GM13977 (cell line): Measurements from ENCODE around the gene NYAP1.
"Not testable (repeated sequence)": the region's sequence is repeated elsewhere in the genome, so short reads cannot be mapped to it uniquely, and the experiment has no call there.

ENCODE experiments used
- DNase-seq: peaks from one replicate; pipeline ENCODE4 v3.0.0; 2012; ENCODE audit warnings: low spot score
- in situ Hi-C: fragments of 300-500 bp; cut with MboI; formaldehyde crosslinking; loops from one replicate; pipeline ENCODE4 v1.12.0; 2022; ENCODE audit warnings: low sequenced_read_pairs, low pct_unique_long_range_greater_than_20kb, mixed read lengths, inconsistent platforms; ENCODE audit not compliant: unreplicated experiment
- TF ChIP-seq, protein P1 (sequence below): IDR thresholded peaks from 2 replicates; pipeline ENCODE4 v1.5.1; 2012; ENCODE audit warnings: mild to moderate bottlenecking, control low read depth; ENCODE audit not compliant: insufficient read depth; ENCODE audit errors: extremely low read depth, missing control alignments

Gene NYAP1

DNA sequence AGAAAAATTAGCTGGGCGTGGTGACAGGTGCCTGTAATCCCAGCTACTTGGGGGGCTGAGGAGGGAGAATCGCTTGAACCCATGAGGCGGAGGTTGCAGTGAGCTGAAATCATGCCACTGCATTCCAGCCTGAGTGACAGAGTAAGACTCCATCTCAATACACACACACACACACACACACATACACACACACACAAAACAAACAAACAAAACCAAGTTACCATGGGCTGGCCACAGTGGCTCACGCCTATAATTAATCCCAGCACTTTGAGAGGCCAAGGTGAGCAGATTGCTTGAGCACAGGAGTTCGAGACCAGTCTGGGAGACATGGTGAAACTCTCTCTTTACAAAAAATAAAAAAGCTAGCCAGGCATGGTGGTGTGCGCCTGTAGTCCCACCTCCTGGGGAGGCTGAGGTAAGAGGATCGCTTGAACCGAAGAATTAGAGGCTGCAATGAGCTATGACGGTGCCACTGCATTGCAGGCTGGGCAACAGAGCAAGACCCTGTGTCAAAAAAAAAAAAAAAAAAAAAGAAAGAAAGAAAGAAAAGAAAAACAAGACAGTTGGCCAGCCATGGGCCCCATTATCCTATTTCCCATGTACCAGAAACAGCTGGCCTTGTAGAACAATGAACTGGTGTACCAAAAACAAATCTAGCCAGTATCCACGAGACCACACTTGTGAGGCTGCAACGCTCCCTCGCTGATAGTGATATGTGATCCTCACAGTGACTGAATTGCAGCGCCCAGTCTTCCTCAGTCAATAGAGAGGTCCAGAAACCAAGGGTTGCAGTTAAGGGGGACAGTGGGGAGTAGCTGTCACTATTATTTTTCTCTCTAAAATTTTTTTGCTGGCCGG, 48.7 kb downstream of the NYAP1 start:
- TF ChIP-seq, protein P1, sequence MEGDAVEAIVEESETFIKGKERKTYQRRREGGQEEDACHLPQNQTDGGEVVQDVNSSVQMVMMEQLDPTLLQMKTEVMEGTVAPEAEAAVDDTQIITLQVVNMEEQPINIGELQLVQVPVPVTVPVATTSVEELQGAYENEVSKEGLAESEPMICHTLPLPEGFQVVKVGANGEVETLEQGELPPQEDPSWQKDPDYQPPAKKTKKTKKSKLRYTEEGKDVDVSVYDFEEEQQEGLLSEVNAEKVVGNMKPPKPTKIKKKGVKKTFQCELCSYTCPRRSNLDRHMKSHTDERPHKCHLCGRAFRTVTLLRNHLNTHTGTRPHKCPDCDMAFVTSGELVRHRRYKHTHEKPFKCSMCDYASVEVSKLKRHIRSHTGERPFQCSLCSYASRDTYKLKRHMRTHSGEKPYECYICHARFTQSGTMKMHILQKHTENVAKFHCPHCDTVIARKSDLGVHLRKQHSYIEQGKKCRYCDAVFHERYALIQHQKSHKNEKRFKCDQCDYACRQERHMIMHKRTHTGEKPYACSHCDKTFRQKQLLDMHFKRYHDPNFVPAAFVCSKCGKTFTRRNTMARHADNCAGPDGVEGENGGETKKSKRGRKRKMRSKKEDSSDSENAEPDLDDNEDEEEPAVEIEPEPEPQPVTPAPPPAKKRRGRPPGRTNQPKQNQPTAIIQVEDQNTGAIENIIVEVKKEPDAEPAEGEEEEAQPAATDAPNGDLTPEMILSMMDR: no peak
- DNase-seq: no peak
- in situ Hi-C loops: no loop called here

DNA sequence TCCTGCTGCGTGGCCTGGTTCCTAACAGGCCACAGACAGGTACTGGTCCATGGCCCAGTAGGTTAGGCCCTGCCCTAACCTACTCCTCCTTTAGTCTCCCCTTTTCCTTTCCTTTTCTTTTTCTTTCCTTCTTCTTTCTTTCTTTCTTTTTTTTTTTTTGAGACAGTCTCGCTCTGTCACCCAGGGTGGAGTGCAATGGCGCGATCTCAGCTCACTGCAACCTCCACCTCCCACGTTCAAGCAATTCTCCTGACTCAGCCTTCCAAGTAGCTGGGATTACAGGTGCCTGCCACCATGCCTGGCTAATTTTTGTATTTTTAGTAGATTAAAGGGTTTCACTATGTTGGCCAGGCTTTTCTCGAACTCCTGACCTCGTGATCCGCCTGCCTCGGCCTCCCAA, 52.3 kb downstream of the NYAP1 start:
- in situ Hi-C loops, DNase-seq: not testable (repeated sequence)

DNA sequence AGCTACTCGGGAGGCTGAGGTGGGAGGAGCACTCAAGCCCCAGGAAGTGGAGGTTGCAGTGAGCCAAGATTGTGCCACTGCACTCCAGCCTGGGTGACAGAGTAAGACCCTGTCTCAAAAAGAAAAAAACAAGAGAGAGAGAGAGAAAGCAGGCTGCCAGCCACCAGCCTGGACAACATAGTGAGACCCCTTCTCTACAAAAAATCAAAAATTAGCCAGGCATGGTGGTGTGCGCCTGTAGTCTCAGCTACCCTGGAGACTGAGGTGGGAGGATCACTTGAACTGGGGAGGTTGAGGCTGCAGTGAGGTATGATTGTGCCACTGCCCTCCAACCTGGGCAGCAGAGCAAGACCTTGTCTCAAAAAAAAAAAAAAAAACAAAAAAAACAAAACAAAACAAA, 53.0 kb downstream of the NYAP1 start:
- in situ Hi-C loops: not testable (repeated sequence)

DNA sequence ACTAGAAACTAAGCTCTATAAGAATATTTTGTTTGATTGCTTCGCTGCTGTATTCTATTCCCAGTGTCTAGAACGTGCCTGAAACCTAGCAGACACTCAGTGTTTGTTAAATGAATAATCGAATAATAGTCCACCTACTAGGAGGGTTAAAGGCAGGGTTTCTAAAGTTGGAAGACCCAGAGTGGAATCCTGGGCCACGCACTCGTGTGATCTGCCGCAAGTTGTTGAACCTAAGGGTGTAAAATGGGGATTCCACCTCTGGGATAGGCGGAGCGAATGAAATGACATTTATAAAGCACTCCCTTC, 54.6 kb downstream of the NYAP1 start:
- in situ Hi-C loops: no loop called here
- TF ChIP-seq, protein P1: no peak
- no peak for DNase-seq

More for the DNA sequence above, 53.0 kb downstream of the NYAP1 start:
- not testable (repeated sequence) for DNase-seq

DNA sequence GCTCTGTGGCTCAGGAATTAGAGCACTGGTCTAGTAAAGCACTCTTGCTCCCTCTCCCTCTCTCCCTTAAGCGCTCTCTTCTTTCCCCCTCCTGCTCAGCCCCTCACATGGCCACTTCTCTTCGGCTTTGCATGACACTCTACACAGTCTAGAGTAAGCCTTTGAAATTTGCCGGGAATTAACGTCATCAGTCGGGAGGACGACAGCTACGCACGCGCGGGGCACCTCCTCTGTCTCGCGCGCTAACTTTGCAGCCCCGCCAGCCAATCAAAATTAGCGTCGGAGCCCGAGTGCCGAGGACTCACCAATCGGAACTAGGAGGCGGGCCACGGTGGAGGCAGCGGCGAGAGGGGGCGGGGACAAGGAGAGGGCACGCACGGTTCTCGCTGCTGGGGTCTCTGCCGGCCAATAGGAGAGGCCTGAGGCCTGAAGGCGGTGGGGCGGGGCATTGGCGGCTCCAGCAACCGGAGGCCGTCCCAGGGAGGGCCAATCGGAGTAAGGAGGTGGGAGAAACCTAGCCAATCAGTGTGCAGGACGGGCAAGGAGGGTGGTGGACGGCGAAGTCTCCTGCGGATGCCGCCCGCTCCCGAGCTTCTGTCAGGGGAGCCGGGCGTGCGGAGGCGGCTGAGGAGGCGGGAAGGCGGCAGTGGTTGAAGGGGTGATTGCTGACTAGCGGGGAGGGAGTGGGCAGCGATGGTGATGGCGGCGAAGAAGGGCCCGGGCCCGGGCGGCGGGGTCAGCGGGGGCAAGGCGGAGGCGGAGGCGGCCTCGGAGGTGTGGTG, 55.1 kb downstream of the NYAP1 start, which contains the start of gene AGFG2:
AGFG2 (plus strand) TSS at position 550 of the 782 bp plus-strand sequence; CDS start at position 694, 144 bp downstream.
- TF ChIP-seq, protein P1: no peak
- in situ Hi-C loops: no loop called here
- DNase-seq: peak; percentile 97

DNA sequence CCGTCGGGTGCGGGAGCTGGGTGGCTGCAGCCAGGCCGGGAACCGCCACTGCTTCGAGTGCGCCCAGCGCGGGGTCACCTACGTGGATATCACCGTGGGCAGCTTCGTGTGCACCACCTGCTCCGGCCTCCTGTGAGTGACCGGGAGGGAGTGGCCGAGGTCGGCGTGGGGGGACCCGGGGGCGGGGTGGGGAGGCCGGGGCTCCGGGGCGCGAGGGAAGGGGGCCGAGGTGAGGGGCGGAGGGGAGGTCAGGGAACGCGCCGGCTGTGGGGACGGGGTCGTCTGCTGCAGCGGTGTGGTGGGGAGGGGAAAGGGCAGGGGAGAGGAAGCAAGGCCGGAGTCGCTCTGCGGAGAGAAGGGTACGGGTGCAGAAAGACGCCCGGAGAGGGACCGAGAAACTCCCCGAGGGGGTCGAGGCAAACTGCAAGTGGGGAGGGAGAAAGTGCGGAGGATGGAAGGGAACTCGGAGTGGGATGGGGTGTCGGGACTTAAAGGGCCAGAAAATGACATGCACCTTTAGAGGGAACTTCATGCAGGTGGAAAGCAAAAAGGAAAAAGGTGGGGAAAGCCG, 55.8 kb downstream of the NYAP1 start:
- TF ChIP-seq, protein P1: no peak
- no peak for DNase-seq
- in situ Hi-C loops: no loop called here

DNA sequence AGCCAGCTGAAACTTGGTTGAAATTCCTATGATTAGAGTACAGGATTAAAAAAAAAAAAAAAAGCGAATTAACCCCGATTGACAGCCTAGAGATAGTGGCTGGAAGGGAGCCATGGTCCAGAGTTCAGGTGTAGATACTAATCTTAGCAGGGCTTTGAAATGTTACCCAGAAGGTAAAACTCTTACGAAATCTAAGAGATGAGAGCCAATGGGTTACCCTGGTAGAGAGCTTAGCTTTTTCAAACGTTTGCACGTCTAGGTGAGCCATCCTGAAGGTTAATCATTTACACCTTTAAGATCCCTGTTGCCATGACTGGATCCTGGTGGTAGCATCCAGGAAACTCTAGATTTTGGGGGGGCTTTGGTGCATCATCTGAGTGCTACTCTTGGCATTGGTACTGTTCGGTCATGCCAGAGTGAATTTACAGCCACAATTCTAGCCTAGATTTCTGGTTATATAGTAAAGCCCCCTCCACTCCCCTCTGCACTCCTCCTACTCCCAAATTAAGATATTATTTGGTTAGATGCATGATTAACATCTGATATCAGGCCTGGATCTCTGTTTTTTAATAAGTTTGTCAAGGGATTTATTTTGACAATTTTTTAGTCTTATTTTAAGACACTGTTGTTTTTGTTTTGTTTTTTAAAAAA, 56.5 kb downstream of the NYAP1 start:
- no peak for DNase-seq
- TF ChIP-seq, protein P1: no peak
- in situ Hi-C loops: no loop called here

DNA sequence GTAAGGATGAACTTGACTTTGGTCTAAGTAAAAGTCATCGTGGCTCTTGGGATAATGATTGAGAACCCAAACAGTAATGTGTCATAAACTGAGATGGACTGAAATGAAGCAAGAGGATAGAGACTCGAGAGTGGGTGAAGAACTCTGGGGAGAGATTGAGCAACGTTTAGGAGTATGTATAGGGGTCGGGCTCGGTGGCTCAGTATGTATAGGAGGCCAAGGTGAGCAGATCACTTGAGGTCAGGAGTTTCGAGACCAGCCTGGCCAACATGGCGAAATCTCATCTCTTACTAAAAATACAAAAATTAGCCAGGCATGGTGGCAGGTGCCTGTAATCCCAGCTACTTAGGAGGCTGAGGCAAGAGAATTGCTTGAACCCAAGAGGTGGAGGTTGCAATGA, 57.6 kb downstream of the NYAP1 start:
- in situ Hi-C loops, DNase-seq: not testable (repeated sequence)
